Liver (tissue), 9 donors: ENCODE measurements around the gene MS4A7. TPM values are rescaled to one million over a fixed set of nuclear protein-coding genes. Genes with fewer than 3 reads are reported as not detected.

Experiments used
- DNase-seq: peaks from one replicate; pipeline ENCODE4 v3.0.0-alpha.2; 2017; ENCODE audit warnings: low spot score
- H3K27ac ChIP-seq, 2 donors: one replicate each; pipeline ENCODE4 v1.7.0; 2013; ENCODE audit warnings: inconsistent platforms in 2 of 2, low read length in 2 of 2, control low read depth in 1 of 2, low read depth in 1 of 2, mild to moderate bottlenecking in 1 of 2
- H3K27me3 ChIP-seq, 4 donors: one replicate each; pipeline versions ENCODE4 v1.6.1 to v1.7.0; 2013; ENCODE audit warnings: low read length in 3 of 4, inconsistent platforms in 1 of 4, mild to moderate bottlenecking in 1 of 4, moderate library complexity in 1 of 4; ENCODE audit not compliant: control insufficient read depth in 4 of 4, insufficient read depth in 4 of 4
- H3K36me3 ChIP-seq, 4 donors: one replicate each; pipeline versions ENCODE4 v1.6.1 to v1.7.0; 2013; ENCODE audit warnings: low read length in 3 of 4, mild to moderate bottlenecking in 3 of 4, low read depth in 1 of 4, moderate library complexity in 1 of 4; ENCODE audit not compliant: control insufficient read depth in 4 of 4, insufficient read depth in 3 of 4
- H3K4me1 ChIP-seq, 4 donors: one replicate each; pipeline versions ENCODE4 v1.6.1 to v1.7.0; 2013; ENCODE audit warnings: low read length in 3 of 4, mild to moderate bottlenecking in 3 of 4, moderate library complexity in 1 of 4; ENCODE audit not compliant: control insufficient read depth in 4 of 4, insufficient read depth in 4 of 4
- H3K4me3 ChIP-seq, 3 donors: one replicate each; pipeline versions ENCODE4 v1.6.1 to v1.7.0; 2013; ENCODE audit warnings: low read length in 3 of 3, control low read depth in 1 of 3, low read depth in 1 of 3, mild to moderate bottlenecking in 1 of 3
- H3K9ac ChIP-seq, 2 donors: one replicate each; pipeline ENCODE4 v1.7.0; 2013; ENCODE audit warnings: low read length in 2 of 2, mild to moderate bottlenecking in 2 of 2, moderate library complexity in 2 of 2, control low read depth in 1 of 2, low read depth in 1 of 2
- H3K9me3 ChIP-seq, 4 donors: one replicate each; pipeline versions ENCODE4 v1.6.1 to v1.7.0; 2013; ENCODE audit warnings: low read length in 3 of 4; ENCODE audit not compliant: control insufficient read depth in 4 of 4
- EGR1 ChIP-seq, 2 donors: IDR thresholded peaks; 2 replicates each; pipeline ENCODE4 v1.6.1; 2016 to 2018; ENCODE audit warnings: antibody characterized with exemption in 2 of 2, low read depth in 2 of 2
- FOXA1 ChIP-seq: IDR thresholded peaks from 2 replicates; pipeline ENCODE4 v1.6.1; 2016; ENCODE audit warnings: antibody characterized with exemption
- FOXA2 ChIP-seq: IDR thresholded peaks from 2 replicates; pipeline ENCODE4 v1.6.1; 2016; ENCODE audit warnings: antibody characterized with exemption
- GABPA ChIP-seq, 2 donors: IDR thresholded peaks in 1 of 2; conservative IDR thresholded peaks in 1 of 2; 2 replicates each; pipeline ENCODE4 v1.6.1; 2016; ENCODE audit warnings: antibody characterized with exemption in 2 of 2, mild to moderate bottlenecking in 1 of 2, moderate library complexity in 1 of 2
- HNF4A ChIP-seq, 2 donors: conservative IDR thresholded peaks; 2 replicates each; pipeline ENCODE4 v1.6.1; 2016; ENCODE audit warnings: antibody characterized with exemption in 2 of 2, mild to moderate bottlenecking in 2 of 2
- HNF4G ChIP-seq: IDR thresholded peaks from 2 replicates; pipeline ENCODE4 v1.6.1; 2016; ENCODE audit warnings: antibody characterized with exemption
- JUND ChIP-seq, 2 donors: IDR thresholded peaks; 2 replicates each; pipeline ENCODE4 v1.6.1; 2016; ENCODE audit warnings: antibody characterized with exemption in 2 of 2
- NR2F2 ChIP-seq: IDR thresholded peaks from 2 replicates; pipeline ENCODE4 v1.6.1; 2016; ENCODE audit warnings: antibody characterized with exemption
- RAD21 ChIP-seq, 2 donors: IDR thresholded peaks; 2 replicates each; pipeline ENCODE4 v1.6.1; 2016; ENCODE audit warnings: antibody characterized with exemption in 2 of 2, mild to moderate bottlenecking in 2 of 2
- RXRA ChIP-seq, 2 donors: IDR thresholded peaks; 2 replicates each; pipeline ENCODE4 v1.6.1; 2017 to 2018; ENCODE audit warnings: antibody characterized with exemption in 2 of 2, mild to moderate bottlenecking in 1 of 2
- SP1 ChIP-seq: IDR thresholded peaks from 2 replicates; pipeline ENCODE4 v1.6.1; 2018; ENCODE audit warnings: antibody characterized with exemption, mild to moderate bottlenecking
- TAF1 ChIP-seq: conservative IDR thresholded peaks from 2 replicates; pipeline ENCODE4 v1.6.1; 2016; ENCODE audit warnings: antibody characterized with exemption, mild to moderate bottlenecking
- YY1 ChIP-seq: IDR thresholded peaks from 2 replicates; pipeline ENCODE4 v1.6.1; 2016; ENCODE audit warnings: antibody characterized with exemption, mild to moderate bottlenecking
- WGBS: extraction: QIAGEN DNeasy Blood & Tissue Kit; methylation state at CpG from one replicate; pipeline ENCODE4 v1.1.7; 2013; 5-methylcytosine and 5-hydroxymethylcytosine counted together
- polyA plus RNA-seq, 2 donors: library from polyadenylated mRNA; stranded (reverse) in 1 of 2; unstranded in 1 of 2; fragments of 200-250 nt in 1 of 2; fragments of >200 nt in 1 of 2; fragmentation: Nextera tagmentation in 1 of 2; extraction: Ambion mirVana in 1 of 2; gene quantifications; one replicate each; pipeline versions ENCODE4 v1.2.1 to v1.2.3, GENCODE V29; 2013 to 2015
- total RNA-seq, 2 donors: library from RNA; depleted of rRNA; stranded (reverse); fragments of >200 nt; gene quantifications; one replicate each; pipeline ENCODE4 v1.2.3, GENCODE V29; 2014
- TF ChIP-seq, protein P1 (sequence below): IDR thresholded peaks from 2 replicates; pipeline ENCODE4 v1.6.1; 2016; ENCODE audit warnings: antibody characterized with exemption
- TF ChIP-seq, protein P2 (sequence below): IDR thresholded peaks from 2 replicates; pipeline ENCODE4 v1.6.1; 2016; ENCODE audit warnings: antibody characterized with exemption
- TF ChIP-seq, protein P3 (sequence below): fragments of 150-350 bp; IDR thresholded peaks from 2 replicates; pipeline ENCODE4 v1.5.1; 2017; ENCODE audit warnings: improper control_type of control experiment, low read depth, low read length; ENCODE audit not compliant: missing input control
- TF ChIP-seq, protein P4 (sequence below): IDR thresholded peaks from 2 replicates; pipeline ENCODE4 v1.6.1; 2016; ENCODE audit warnings: antibody characterized with exemption, mild to moderate bottlenecking
- TF ChIP-seq, protein P5 (sequence below): IDR thresholded peaks from 2 replicates; pipeline ENCODE4 v1.6.1; 2016; ENCODE audit warnings: antibody characterized with exemption
- donor health status: healthy.
- donor health status: healthy.
- donor health status: healthy.
- donor health status: healthy.
- donor health status: healthy.

Gene MS4A7
- total and polyA plus RNA-seq, 4 donors, result 16.3 to 50.0 (median 28.5) TPM

DNA sequence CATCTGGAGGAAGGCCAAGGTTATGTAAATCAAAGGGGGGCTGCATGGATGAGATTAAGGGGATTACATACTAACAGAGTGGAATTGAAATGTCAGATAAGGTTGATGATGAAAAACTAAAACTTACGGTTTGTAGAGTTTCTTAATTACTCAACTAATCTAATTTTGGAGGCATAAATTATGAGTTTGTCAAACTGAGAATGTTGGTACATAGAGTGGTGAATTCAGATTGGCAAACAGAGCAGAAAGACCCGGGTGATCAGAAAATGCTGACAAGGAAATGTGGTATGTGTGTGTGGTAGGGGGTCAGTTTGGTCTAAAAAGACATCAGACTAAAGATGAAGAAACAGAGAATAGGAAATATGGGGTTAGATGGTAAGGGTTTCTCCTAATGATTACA lies 40.3 kb upstream of the MS4A7 start (continued):
- TF ChIP-seq, protein P1, sequence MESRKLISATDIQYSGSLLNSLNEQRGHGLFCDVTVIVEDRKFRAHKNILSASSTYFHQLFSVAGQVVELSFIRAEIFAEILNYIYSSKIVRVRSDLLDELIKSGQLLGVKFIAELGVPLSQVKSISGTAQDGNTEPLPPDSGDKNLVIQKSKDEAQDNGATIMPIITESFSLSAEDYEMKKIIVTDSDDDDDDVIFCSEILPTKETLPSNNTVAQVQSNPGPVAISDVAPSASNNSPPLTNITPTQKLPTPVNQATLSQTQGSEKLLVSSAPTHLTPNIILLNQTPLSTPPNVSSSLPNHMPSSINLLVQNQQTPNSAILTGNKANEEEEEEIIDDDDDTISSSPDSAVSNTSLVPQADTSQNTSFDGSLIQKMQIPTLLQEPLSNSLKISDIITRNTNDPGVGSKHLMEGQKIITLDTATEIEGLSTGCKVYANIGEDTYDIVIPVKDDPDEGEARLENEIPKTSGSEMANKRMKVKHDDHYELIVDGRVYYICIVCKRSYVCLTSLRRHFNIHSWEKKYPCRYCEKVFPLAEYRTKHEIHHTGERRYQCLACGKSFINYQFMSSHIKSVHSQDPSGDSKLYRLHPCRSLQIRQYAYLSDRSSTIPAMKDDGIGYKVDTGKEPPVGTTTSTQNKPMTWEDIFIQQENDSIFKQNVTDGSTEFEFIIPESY, result no peak
- TF ChIP-seq TAF1, result no peak

DNA sequence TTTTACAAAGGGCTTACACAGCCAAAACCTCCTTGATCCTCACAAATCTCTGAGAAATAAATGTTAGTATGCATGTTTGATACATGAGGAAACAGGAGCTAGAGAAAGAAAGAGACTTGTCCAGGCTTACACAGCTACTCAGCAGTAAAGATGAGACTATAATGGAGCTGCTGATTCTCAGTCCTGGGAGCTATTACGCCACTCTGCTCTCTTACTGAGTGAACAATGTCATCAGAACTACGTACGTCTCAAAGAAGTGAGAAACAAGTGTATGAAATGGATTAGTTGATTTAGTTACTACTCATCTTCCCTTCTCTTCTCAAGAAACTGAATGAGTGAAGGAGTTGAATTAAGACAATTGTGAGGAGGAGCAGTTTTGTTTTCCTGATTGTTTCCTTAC lies 39.0 kb upstream of the MS4A7 start:
- Histone ChIP-seq H3K9ac (no peak overlapping the region), H3K27ac (no peak overlapping the region), H3K36me3 (no peaks in the 10 kb centered on the region), H3K4me3 (no peak overlapping the region), H3K9me3 (no peaks in the 10 kb centered on the region), H3K27me3 (peaks cover 0 to 3% (median 1%) of the 10 kb centered on the region in 4 donors), H3K4me1 (no peaks in the 10 kb centered on the region)
- no peak for DNase-seq
- 62% methylated on average over 3 of the region's 3 CpGs for WGBS
- no peak for TF ChIP-seq FOXA2
- no peak for TF ChIP-seq JUND (IDR thresholded peaks at IDR 0.05)
- TF ChIP-seq, protein P2, sequence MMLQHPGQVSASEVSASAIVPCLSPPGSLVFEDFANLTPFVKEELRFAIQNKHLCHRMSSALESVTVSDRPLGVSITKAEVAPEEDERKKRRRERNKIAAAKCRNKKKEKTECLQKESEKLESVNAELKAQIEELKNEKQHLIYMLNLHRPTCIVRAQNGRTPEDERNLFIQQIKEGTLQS, result no peak
- no peak for TF ChIP-seq SP1
- no peak for TF ChIP-seq TAF1
- no peak for TF ChIP-seq NR2F2
- TF ChIP-seq, protein P1, result no peak
- no peak for TF ChIP-seq YY1
- no peak for TF ChIP-seq RAD21 (IDR thresholded peaks at IDR 0.05)
- TF ChIP-seq EGR1 (IDR thresholded peaks at IDR 0.05; ENCODE audit: low read depth in 2 of 2), result no peak
- TF ChIP-seq HNF4G, result no peak
- TF ChIP-seq, protein P3, sequence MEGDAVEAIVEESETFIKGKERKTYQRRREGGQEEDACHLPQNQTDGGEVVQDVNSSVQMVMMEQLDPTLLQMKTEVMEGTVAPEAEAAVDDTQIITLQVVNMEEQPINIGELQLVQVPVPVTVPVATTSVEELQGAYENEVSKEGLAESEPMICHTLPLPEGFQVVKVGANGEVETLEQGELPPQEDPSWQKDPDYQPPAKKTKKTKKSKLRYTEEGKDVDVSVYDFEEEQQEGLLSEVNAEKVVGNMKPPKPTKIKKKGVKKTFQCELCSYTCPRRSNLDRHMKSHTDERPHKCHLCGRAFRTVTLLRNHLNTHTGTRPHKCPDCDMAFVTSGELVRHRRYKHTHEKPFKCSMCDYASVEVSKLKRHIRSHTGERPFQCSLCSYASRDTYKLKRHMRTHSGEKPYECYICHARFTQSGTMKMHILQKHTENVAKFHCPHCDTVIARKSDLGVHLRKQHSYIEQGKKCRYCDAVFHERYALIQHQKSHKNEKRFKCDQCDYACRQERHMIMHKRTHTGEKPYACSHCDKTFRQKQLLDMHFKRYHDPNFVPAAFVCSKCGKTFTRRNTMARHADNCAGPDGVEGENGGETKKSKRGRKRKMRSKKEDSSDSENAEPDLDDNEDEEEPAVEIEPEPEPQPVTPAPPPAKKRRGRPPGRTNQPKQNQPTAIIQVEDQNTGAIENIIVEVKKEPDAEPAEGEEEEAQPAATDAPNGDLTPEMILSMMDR, result no peak
- TF ChIP-seq, protein P4, sequence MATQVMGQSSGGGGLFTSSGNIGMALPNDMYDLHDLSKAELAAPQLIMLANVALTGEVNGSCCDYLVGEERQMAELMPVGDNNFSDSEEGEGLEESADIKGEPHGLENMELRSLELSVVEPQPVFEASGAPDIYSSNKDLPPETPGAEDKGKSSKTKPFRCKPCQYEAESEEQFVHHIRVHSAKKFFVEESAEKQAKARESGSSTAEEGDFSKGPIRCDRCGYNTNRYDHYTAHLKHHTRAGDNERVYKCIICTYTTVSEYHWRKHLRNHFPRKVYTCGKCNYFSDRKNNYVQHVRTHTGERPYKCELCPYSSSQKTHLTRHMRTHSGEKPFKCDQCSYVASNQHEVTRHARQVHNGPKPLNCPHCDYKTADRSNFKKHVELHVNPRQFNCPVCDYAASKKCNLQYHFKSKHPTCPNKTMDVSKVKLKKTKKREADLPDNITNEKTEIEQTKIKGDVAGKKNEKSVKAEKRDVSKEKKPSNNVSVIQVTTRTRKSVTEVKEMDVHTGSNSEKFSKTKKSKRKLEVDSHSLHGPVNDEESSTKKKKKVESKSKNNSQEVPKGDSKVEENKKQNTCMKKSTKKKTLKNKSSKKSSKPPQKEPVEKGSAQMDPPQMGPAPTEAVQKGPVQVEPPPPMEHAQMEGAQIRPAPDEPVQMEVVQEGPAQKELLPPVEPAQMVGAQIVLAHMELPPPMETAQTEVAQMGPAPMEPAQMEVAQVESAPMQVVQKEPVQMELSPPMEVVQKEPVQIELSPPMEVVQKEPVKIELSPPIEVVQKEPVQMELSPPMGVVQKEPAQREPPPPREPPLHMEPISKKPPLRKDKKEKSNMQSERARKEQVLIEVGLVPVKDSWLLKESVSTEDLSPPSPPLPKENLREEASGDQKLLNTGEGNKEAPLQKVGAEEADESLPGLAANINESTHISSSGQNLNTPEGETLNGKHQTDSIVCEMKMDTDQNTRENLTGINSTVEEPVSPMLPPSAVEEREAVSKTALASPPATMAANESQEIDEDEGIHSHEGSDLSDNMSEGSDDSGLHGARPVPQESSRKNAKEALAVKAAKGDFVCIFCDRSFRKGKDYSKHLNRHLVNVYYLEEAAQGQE, result no peak
- no peak for TF ChIP-seq GABPA (IDR thresholded peaks at IDR 0.05 in 1 of 2, conservative IDR thresholded peaks at IDR 0.05 in 1 of 2)
- TF ChIP-seq RXRA (IDR thresholded peaks at IDR 0.05), result no peak
- TF ChIP-seq FOXA1, result no peak
- no peak for TF ChIP-seq HNF4A (conservative IDR thresholded peaks at IDR 0.05)
- TF ChIP-seq, protein P5, sequence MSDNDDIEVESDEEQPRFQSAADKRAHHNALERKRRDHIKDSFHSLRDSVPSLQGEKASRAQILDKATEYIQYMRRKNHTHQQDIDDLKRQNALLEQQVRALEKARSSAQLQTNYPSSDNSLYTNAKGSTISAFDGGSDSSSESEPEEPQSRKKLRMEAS, result no peak
